ENCODE data around the gene CCDC71L. TPM values are rescaled to one million over a fixed set of nuclear protein-coding genes. Genes with fewer than 3 reads are reported as not detected.

The CCDC71L gene
- total RNA-seq, 1 donor from 2014 or later: 38.9 TPM

- Mint-ChIP-seq H3K9me3 (ENCODE audit: unreplicated experiment) (no peaks in the 10 kb centered on the region), H3K27me3 (ENCODE audit: unreplicated experiment) (peaks cover 2% of the 10 kb centered on the region), H3K4me1 (ENCODE audit: low read depth, unreplicated experiment) (no peaks in the 10 kb centered on the region), H3K27ac (ENCODE audit: unreplicated experiment) (no peak overlapping the region), H3K36me3 (ENCODE audit: unreplicated experiment) (peaks cover 10% of the 10 kb centered on the region), H3K4me3 (ENCODE audit: unreplicated experiment) (no peak overlapping the region)
- no peak for TF ChIP-seq CTCF (IDR thresholded peaks at IDR 0.05; ENCODE audit: partially characterized antibody, unreplicated experiment)
- DNase-seq: no peak
Observed at GRCh38 chr7:106625678-106626301, 35.2 kb downstream of the CCDC71L start.

GRCh38 chr7:106623853-106624252, 37.1 kb downstream of the CCDC71L start:
- TF ChIP-seq CTCF (IDR thresholded peaks at IDR 0.05; ENCODE audit: partially characterized antibody, unreplicated experiment): no peak
- H3K27me3 Mint-ChIP-seq (ENCODE audit: unreplicated experiment): peaks cover 2% of the 10 kb centered on the region
- no peak overlapping the region for H3K4me3 Mint-ChIP-seq (ENCODE audit: unreplicated experiment)
- H3K36me3 Mint-ChIP-seq (ENCODE audit: unreplicated experiment): peaks cover 23% of the 10 kb centered on the region
- H3K27ac Mint-ChIP-seq (ENCODE audit: unreplicated experiment): no peak overlapping the region
- DNase-seq: no peak
- no peaks in the 10 kb centered on the region for H3K4me1 Mint-ChIP-seq (ENCODE audit: low read depth, unreplicated experiment)
- H3K9me3 Mint-ChIP-seq (ENCODE audit: unreplicated experiment): no peaks in the 10 kb centered on the region

GRCh38 chr7:106623315-106623660, 37.7 kb downstream of the CCDC71L start:
- peaks cover 23% of the 10 kb centered on the region for H3K36me3 Mint-ChIP-seq (ENCODE audit: unreplicated experiment)
- H3K27ac Mint-ChIP-seq (ENCODE audit: unreplicated experiment): no peak overlapping the region
- H3K27me3 Mint-ChIP-seq (ENCODE audit: unreplicated experiment): peaks cover 2% of the 10 kb centered on the region
- no peaks in the 10 kb centered on the region for H3K4me1 Mint-ChIP-seq (ENCODE audit: low read depth, unreplicated experiment)
- H3K9me3 Mint-ChIP-seq (ENCODE audit: unreplicated experiment): no peaks in the 10 kb centered on the region
- no peak for TF ChIP-seq CTCF (IDR thresholded peaks at IDR 0.05; ENCODE audit: partially characterized antibody, unreplicated experiment)
- no peak overlapping the region for H3K4me3 Mint-ChIP-seq (ENCODE audit: unreplicated experiment)
- no peak for DNase-seq

- Mint-ChIP-seq H3K4me1 (ENCODE audit: low read depth, unreplicated experiment) (no peaks in the 10 kb centered on the region), H3K36me3 (ENCODE audit: unreplicated experiment) (peaks cover 23% of the 10 kb centered on the region), H3K27me3 (ENCODE audit: unreplicated experiment) (peaks cover 2% of the 10 kb centered on the region), H3K27ac (ENCODE audit: unreplicated experiment) (no peak overlapping the region), H3K4me3 (ENCODE audit: unreplicated experiment) (no peak overlapping the region), H3K9me3 (ENCODE audit: unreplicated experiment) (no peaks in the 10 kb centered on the region)
- TF ChIP-seq CTCF (IDR thresholded peaks at IDR 0.05; ENCODE audit: partially characterized antibody, unreplicated experiment): no peak
- DNase-seq: no peak
Observed at GRCh38 chr7:106622654-106623314, 38.2 kb downstream of the CCDC71L start.

GRCh38 chr7:106621393-106622132, 39.4 kb downstream of the CCDC71L start:
- no peak for TF ChIP-seq CTCF (IDR thresholded peaks at IDR 0.05; ENCODE audit: partially characterized antibody, unreplicated experiment)
- H3K4me1 Mint-ChIP-seq (ENCODE audit: low read depth, unreplicated experiment): no peaks in the 10 kb centered on the region
- H3K4me3 Mint-ChIP-seq (ENCODE audit: unreplicated experiment): no peak overlapping the region

More at GRCh38 chr7:106621393-106622132, 39.4 kb downstream of the CCDC71L start:
- Mint-ChIP-seq H3K36me3 (ENCODE audit: unreplicated experiment) (peaks cover 23% of the 10 kb centered on the region), H3K27me3 (ENCODE audit: unreplicated experiment) (peaks cover 2% of the 10 kb centered on the region), H3K27ac (ENCODE audit: unreplicated experiment) (no peak overlapping the region), H3K9me3 (ENCODE audit: unreplicated experiment) (no peaks in the 10 kb centered on the region)
- DNase-seq: no peak

Measured in glutamatergic neuron (in vitro differentiated cells).